ENCODE data around the gene ATP10A. TPM values are rescaled to one million over a fixed set of nuclear protein-coding genes. Genes with fewer than 3 reads are reported as not detected.
A peak's percentile ranks its signal among the peaks of the same experiment; 100 is the strongest.

The ATP10A gene
- total and polyA plus RNA-seq, 2 donors from 2014 or later, result 4.0 to 6.8 TPM

DNA sequence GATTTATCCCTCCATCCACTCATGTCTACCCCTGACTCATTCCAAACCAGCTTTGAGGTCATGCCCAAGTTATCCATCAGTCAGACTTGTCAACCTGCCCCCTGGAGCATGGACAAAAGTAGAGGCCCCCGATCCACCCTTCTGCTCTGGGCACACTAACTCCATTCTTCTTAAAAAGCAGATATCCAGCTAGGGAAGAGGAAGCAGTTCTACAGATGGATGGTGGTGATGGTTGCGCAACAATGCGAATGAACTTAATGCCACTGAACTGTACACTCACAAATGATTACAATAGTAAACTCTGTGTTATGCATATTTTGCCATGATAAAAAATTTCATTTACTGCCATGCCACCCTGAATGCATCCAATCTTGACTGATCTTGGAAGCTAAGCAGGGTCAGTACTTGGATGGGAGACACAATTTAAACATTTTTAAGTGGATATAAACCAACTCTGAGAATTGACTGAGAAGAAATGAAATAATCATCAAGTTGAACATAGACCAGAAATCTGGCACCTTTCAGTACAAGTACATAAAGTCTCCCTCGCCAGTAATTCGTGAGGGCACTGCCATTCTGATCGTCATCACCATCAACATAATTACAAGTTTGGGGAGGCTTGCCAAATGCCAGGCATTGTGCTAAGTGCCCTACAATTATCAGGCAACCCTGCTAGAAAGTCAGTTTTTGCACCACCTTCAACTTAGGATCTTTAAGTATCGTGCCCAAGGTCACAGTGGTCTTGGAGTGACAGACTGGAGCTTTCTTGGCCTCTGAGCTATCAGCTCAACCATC is 124.8 kb downstream of the ATP10A start:
- Histone ChIP-seq H3K27me3 (ENCODE audit: control insufficient read depth, insufficient read depth, low read length) (no peaks in the 10 kb centered on the region), H3K4me3 (ENCODE audit: low read length in 3 of 3) (no peak overlapping the region), H3K9ac (ENCODE audit: low read length in 3 of 3) (no peak overlapping the region), H3K27ac (ENCODE audit: low read depth in 2 of 2, low read length in 2 of 2) (no peak overlapping the region), H3K4me1 (ENCODE audit: control insufficient read depth in 2 of 3, insufficient read depth in 2 of 3, low read depth in 1 of 3, low read length in 3 of 3) (peaks cover 0 to 7% (median 3%) of the 10 kb centered on the region in 3 donors), H3K36me3 (ENCODE audit: control insufficient read depth in 2 of 3, insufficient read depth in 3 of 3, low read length in 3 of 3) (no peaks in the 10 kb centered on the region), H3K9me3 (ENCODE audit: control insufficient read depth in 2 of 3, insufficient read depth in 1 of 3, low read length in 3 of 3) (no peaks in the 10 kb centered on the region)
- FAIRE-seq (no peak), DNase-seq (peak in 2 of 5 donors; percentile 30 to 31)
- intact Hi-C loops (cut with DNase I), result no loop called here
- TF ChIP-seq, protein P1, sequence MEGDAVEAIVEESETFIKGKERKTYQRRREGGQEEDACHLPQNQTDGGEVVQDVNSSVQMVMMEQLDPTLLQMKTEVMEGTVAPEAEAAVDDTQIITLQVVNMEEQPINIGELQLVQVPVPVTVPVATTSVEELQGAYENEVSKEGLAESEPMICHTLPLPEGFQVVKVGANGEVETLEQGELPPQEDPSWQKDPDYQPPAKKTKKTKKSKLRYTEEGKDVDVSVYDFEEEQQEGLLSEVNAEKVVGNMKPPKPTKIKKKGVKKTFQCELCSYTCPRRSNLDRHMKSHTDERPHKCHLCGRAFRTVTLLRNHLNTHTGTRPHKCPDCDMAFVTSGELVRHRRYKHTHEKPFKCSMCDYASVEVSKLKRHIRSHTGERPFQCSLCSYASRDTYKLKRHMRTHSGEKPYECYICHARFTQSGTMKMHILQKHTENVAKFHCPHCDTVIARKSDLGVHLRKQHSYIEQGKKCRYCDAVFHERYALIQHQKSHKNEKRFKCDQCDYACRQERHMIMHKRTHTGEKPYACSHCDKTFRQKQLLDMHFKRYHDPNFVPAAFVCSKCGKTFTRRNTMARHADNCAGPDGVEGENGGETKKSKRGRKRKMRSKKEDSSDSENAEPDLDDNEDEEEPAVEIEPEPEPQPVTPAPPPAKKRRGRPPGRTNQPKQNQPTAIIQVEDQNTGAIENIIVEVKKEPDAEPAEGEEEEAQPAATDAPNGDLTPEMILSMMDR (IDR thresholded peaks at IDR 0.05; ENCODE audit: borderline replicate concordance, extremely low read depth, insufficient read depth), result no peak

DNA sequence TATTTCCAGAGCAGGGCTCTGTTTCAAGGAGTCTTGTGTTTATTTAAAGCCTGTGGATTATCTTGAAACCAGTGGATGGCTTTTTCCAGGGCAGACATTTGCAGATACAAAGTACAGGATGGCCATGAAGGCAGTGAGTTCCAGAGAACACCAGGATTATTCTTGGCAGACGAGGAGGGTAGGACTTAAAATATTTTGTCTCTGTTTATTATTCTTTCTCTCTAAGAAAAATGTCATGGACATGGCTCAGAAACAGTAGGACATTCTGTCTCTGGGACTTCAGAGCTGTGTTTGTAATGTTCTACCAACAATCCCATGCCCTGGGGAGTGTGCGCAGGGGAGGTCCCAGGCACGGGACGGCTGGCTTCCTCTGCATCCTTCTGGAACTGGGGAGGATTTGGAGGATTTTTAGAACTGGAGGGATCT is 125.9 kb downstream of the ATP10A start:
- Histone ChIP-seq H3K27ac (ENCODE audit: low read depth in 2 of 2, low read length in 2 of 2) (peak overlapping the region; percentile 7 to 10), H3K4me3 (ENCODE audit: low read length in 3 of 3) (no peak overlapping the region), H3K27me3 (ENCODE audit: control insufficient read depth, insufficient read depth, low read length) (no peaks in the 10 kb centered on the region), H3K36me3 (ENCODE audit: control insufficient read depth in 2 of 3, insufficient read depth in 3 of 3, low read length in 3 of 3) (no peaks in the 10 kb centered on the region), H3K9ac (ENCODE audit: low read length in 3 of 3) (no peak overlapping the region), H3K9me3 (ENCODE audit: control insufficient read depth in 2 of 3, insufficient read depth in 1 of 3, low read length in 3 of 3) (no peaks in the 10 kb centered on the region), H3K4me1 (ENCODE audit: control insufficient read depth in 2 of 3, insufficient read depth in 2 of 3, low read depth in 1 of 3, low read length in 3 of 3) (peaks cover 0 to 7% (median 3%) of the 10 kb centered on the region in 3 donors)
- TF ChIP-seq, protein P1 (IDR thresholded peaks at IDR 0.05; ENCODE audit: borderline replicate concordance, extremely low read depth, insufficient read depth), result no peak
- intact Hi-C loops (cut with DNase I), result no loop called here
- FAIRE-seq (no peak), DNase-seq (peak in 1 of 5 donors; percentile 87)

DNA sequence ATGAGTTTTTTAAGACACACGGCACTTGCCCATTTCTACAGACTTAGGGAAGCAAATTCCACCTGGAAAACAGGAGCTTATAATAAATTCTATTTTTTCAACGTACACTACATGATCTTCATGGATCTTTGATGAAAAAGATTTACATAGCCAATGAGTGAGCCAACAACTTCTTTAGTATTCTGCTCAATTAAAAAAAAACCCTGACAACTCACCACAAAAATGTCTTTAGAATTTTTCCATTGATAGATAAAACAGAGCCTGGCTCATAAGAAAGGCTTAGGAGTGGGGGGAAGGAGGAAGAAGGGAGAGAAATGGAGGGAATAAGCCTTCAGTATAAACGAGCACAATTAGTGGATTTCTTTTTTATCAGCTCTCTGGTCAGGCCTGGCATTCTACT is 126.7 kb downstream of the ATP10A start:
- TF ChIP-seq, protein P1 (IDR thresholded peaks at IDR 0.05; ENCODE audit: borderline replicate concordance, extremely low read depth, insufficient read depth), result no peak
- FAIRE-seq (no peak), DNase-seq (no peak)
- intact Hi-C loops (cut with DNase I), result no loop called here
- no peak overlapping the region for H3K27ac ChIP-seq (ENCODE audit: low read depth in 2 of 2, low read length in 2 of 2)
- peaks cover 0 to 7% (median 4%) of the 10 kb centered on the region in 3 donors for H3K4me1 ChIP-seq (ENCODE audit: control insufficient read depth in 2 of 3, insufficient read depth in 2 of 3, low read depth in 1 of 3, low read length in 3 of 3)
- H3K9me3 ChIP-seq (ENCODE audit: control insufficient read depth in 2 of 3, insufficient read depth in 1 of 3, low read length in 3 of 3), result no peaks in the 10 kb centered on the region
- H3K36me3 ChIP-seq (ENCODE audit: control insufficient read depth in 2 of 3, insufficient read depth in 3 of 3, low read length in 3 of 3), result no peaks in the 10 kb centered on the region
- H3K27me3 ChIP-seq (ENCODE audit: control insufficient read depth, insufficient read depth, low read length), result no peaks in the 10 kb centered on the region
- H3K4me3 ChIP-seq (ENCODE audit: low read length in 3 of 3), result no peak overlapping the region
- no peak overlapping the region for H3K9ac ChIP-seq (ENCODE audit: low read length in 3 of 3)
